Measurements from ENCODE around the gene SQSTM1.

SQSTM1 gene

DNA sequence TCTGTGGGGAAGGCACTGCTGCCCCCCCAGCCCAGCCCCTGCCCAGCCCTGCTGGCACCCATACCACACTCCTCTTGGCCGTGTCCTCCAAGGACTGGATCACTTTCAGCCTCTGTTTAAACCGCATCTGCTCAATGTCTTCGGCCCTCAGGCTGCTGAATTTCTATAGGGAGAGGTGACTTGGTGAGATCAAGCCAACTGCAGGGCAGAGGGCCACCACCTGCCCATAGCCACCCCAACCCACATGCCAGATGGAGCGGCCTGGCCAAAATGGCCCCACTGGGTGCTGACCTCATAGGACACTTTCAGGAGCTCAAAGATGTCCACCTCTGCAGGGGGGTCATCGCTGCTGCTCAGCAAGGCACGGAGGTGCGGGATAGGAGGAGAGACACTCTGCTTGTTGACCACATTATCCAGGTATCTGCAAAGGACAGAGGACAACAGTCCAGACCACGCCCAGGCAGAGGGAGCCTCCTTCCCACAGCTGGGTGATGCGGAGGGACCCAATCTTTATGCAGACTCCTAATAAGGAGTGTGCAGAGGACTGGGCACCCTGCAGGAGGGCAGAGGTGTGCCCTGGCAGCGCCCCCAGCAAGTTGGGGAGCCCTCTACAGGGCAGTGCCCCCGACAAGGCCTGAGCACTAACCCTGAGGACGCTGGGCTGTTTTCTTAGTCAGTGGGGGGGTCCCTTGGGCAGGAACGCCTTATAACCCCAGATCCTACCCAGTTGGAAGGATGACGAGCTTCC is 52.3 kb downstream of the SQSTM1 start:
- no peak overlapping the region for H3K4me3 ChIP-seq (ENCODE audit: low read length)
- TF ChIP-seq ZNF274 (IDR thresholded peaks at IDR 0.05; ENCODE audit: low read depth, low read length), result no peak

DNA sequence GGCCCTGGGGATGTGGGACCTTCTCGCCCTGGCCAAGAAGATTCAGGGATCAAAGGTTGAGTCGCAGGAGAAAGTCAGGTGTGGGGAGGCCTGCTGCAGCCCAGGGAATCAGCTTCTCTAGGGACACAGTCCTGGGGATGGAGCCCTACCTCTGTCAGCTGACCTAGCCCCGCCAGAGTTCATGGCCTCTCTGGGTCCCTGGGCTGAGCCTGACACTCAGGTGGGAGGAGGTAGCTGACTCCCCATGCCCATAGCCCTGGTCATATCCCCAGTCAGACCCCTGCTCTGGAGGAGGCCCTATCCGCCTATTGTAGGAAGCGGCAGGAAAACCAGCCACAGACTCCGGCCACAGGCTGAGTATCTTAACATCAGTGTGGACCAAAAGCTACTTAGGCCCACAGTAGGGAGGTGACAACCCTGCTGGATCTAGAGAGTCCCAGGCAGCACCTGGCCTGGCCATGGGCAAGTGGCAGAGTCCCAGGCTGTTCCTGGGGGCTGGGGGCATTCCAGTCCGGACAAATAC is 52.9 kb downstream of the SQSTM1 start:
- no peak overlapping the region for H3K4me3 ChIP-seq (ENCODE audit: low read length)
- TF ChIP-seq ZNF274 (IDR thresholded peaks at IDR 0.05; ENCODE audit: low read depth, low read length), result no peak

DNA sequence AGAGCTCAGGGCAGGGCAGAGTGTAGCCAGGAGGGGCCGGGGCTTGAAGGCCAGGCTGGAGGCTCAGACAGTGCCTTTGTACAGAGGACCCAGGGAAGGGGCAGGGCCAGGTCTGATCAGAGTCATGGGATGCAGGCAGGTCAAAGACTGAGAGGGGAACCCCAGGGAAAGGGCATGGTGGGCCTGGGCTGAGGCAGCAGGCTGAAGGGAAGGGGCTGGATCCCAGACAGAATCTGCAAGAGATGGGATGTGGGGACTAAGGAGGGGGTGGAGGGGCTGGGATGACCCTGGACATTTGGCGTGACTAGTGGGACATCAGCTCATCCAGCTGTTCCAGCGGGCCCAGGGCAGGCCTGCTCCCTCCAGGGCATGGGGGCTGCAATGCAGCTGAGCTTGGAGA is 53.4 kb downstream of the SQSTM1 start:
- TF ChIP-seq ZNF274 (IDR thresholded peaks at IDR 0.05; ENCODE audit: low read depth, low read length), result no peak
- H3K4me3 ChIP-seq (ENCODE audit: low read length), result no peak overlapping the region

DNA sequence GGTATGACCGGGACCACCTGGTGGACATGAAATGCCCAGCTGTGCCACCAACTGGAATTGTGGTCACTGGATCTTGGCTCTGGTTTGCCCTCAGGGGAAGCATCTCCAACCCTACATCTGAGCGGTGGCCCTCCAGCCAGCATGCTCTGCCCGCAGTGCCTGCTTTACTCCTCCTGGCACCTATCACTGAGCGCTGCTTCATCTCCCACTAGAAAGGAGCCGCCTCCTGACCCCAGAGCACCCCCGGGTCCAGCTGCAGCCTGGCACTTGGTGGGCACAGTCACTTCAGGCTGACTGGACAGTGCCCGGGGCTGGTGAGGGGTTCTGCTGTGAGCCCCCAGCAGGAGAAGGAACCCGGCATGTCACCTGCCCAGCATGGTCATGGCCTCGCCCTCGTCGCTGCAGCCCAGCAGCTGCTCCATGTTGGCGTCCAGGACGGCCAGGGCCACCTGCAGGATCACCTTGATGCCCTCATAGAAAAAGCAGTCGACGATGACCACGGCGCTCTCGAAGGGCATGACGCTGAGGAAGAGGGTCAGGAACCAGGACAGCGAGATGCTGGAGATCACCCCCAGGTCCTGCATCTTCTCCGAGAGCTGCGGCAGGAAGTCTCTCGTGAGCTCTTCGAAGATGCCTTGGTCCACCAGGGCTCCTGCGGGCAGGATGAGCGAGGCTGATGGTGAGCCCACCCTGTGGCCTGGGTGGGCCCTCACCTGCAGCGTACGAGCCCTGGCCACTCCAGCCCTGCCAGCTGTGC is 54.0 kb downstream of the SQSTM1 start:
- no peak for TF ChIP-seq ZNF274 (IDR thresholded peaks at IDR 0.05; ENCODE audit: low read depth, low read length)
- no peak overlapping the region for H3K4me3 ChIP-seq (ENCODE audit: low read length)

DNA sequence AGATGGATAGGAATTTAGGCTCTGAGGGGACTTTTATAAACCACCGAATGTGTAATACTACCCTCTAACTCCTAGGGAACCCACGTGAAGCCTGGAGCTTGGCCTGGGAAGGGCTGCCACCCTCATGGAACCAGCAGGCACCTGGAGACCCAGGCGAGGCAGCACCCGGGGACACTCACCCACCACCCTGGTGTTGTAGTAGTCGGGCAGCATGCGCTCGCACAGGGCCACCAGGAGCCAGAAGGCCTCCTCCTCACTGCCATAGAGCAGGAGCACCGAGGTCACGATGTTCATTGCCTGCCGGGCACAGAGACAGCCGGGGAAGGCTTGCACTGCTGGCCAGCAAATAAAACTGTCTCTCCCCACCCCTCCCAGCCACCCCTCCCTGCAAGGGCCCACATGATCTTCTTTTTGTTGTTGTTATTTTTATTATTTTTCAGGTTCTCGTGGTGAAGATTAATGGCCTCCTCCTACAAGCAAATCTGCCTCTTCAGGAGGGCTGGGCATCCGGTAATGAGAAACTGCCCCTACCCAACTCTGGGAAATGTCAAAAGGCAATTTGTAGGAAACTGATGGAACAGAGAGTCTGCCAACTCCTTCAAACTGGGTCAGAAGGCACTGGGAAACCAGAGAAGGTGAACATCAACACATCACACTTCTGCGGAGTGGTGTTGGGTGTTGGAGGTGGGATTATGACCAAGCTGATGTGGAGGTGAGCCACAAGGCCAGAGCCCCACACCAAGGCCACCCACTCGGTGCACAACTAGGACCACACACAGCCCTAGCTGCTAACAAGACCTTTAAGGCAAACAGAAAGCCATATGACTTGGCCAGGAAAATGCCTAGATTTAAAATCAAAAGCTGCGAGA is 55.3 kb downstream of the SQSTM1 start:
- no peak overlapping the region for H3K4me3 ChIP-seq (ENCODE audit: low read length)
- TF ChIP-seq ZNF274 (IDR thresholded peaks at IDR 0.05; ENCODE audit: low read depth, low read length), result no peak

DNA sequence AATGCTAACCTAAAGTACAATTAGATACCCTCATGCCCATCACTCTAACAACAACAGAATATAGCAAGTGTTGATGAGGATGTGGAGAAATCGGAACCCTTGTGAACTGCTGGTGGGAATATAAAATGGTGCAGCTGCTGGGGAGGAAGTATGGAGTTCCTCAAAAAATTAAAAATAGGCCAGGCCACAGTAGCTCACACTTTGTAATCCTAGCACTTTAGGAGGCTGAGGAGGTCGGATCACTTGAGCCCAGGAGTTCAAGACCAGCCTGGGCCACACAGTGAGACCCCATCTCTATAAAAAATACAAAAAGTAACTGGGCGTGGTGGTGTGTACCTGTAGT is 55.9 kb downstream of the SQSTM1 start:
- no peak overlapping the region for H3K4me3 ChIP-seq (ENCODE audit: low read length)
- TF ChIP-seq ZNF274 (IDR thresholded peaks at IDR 0.05; ENCODE audit: low read depth, low read length), result no peak

DNA sequence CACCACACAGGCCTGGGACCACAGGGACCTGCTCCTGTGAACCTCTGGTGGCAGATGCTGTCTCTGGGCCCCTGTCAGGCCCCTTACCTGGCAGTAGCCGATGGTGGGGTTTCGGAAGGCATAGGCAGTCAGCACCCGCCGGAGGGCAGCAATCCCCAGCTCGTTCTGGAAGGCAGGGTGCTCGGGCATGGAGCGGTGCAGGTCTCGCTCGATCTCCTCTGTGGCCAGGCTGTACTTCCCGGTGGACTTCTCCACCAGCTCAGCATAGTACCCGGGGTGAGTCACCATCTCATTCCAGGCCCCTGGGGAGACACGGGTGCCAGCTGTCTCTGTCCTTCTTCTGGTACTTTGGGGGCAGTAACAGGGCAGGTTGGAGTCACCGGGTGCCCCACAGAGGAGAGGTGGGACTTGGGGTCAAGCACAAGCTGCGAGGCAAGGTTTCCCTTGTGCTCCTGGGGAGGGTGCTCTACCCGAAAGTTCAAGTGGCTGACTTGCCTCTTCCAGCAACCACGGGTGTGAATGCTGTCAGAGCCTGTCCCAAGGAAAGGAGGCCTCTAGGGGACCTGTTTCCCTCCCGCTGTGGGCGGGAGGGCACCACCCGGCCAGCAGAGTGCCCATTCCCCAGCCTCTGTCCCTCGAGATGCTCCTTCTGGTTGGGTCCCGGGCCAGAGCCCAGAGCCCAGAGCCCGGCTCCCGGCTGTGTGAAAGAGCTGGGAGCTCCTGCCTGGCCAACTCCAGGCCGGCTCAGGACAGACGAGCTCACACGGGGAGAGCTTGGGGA is 57.7 kb downstream of the SQSTM1 start:
- no peak for TF ChIP-seq ZNF274 (IDR thresholded peaks at IDR 0.05; ENCODE audit: low read depth, low read length)
- H3K4me3 ChIP-seq (ENCODE audit: low read length), result no peak overlapping the region

DNA sequence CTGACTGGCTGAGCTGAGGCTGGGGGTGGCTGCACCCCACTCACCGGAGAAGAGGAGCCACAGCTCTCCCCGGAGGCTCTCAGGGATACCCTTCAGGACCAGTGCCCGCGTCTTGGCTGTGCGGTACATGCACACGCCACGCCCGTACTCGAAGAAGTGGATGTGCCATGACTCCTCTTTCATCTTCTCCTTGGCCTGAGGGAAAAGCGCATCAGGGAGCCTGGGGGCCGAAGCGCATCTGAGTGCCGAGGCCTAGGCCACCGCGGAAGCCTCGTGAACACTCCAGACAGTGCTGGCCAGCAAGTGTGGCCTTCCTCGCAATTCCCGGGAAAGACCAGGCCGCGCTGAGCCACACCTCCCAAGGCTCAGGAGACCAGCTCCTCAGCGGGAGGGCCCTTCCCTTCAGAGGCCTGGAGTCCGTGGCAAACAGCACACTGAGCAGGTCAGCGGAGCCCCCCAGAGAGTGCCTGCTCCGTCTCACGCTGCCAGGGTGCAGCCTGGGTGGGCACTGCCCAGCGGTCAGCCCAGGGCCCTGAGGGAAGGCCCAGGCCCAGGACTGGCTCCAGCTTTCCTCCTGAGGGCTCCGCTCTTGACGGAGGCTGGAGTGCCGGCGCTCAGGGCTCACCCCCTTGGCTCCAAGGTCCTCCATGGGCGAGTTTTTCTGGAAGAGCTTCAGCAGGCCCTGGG is 58.4 kb downstream of the SQSTM1 start:
- TF ChIP-seq ZNF274 (IDR thresholded peaks at IDR 0.05; ENCODE audit: low read depth, low read length), result no peak
- H3K4me3 ChIP-seq (ENCODE audit: low read length), result no peak overlapping the region

DNA sequence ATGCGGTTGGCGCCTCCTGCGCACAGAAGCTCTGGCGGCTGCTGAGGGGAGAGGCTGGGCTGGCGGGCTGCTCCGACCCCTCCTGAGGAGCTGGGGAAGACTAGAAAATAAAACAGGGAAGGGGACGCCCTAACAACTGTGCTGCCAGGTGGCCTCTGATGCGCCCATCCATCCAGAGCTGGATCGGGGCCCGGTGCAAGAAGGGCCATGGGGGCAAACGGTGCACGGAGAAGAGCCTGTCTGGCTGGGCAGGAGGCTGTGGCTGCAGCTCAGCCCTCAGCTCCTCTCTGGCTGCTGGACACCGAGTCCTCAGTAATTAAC is 58.9 kb downstream of the SQSTM1 start:
- no peak overlapping the region for H3K4me3 ChIP-seq (ENCODE audit: low read length)
- no peak for TF ChIP-seq ZNF274 (IDR thresholded peaks at IDR 0.05; ENCODE audit: low read depth, low read length)

DNA sequence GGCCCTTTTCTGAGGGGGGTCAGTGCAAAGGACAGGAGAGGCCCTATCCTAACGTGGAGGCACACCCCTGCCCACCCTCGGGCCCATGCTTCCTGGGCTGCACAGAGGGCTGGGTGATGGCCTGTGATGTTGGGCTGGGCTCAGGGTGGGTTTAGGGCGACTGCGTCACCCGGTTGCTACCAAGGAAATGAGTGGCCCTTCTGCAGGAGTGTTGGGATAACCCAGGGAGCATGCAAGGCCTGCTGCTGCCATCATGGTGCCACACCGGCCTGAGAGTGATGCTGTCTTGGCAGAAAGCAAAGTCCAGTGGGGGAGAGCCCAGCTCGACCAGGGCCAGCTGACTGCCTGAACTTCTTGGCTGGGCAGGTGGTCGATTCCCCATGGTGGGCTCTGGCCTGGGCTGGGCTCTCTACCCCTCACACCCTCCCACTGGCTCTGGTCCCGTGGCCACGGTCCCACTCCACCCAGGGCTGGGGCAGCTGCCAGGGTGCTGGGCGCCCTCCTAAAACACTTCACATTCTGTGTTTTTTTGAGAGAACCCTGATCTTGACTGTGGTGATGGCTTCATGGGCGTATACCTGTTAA is 59.5 kb downstream of the SQSTM1 start:
- TF ChIP-seq ZNF274 (IDR thresholded peaks at IDR 0.05; ENCODE audit: low read depth, low read length), result no peak
- H3K4me3 ChIP-seq (ENCODE audit: low read length), result no peak overlapping the region

DNA sequence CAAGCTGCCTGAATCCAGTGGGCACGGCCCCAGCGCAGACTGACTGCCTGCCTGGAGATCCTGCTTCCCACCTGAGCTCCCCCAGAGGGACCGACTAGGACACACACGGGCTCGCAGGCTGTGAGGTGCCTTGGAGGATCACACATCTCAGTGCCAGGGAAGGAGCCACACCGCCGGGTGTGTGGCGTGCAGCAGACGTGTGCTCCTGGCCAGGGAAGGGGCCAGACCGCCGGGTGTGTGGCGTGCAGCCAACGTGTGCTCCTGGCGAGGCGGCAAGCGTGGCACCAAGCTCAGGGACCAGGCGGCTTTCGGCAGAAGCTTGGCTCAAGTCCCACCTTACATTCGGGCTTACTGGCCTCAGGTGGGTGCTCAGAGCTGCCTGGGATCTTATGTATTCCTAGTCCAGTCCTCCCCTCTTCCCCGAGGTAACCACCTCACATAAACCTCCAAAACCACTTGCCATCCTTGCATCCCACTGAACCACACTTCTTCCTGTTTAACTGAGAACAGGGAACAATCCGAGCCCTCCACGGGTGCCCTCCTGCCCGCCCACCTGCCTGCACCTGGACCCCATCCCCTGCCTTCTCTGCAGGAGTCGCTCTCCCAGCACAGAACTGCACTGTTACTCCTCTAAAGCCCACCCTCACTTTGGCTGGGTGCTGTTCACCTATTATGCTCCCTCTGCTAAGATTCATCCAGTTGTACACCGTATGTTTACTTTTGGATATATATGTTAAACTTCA is 60.3 kb downstream of the SQSTM1 start:
- H3K4me3 ChIP-seq (ENCODE audit: low read length), result no peak overlapping the region
- TF ChIP-seq ZNF274 (IDR thresholded peaks at IDR 0.05; ENCODE audit: low read depth, low read length), result no peak

DNA sequence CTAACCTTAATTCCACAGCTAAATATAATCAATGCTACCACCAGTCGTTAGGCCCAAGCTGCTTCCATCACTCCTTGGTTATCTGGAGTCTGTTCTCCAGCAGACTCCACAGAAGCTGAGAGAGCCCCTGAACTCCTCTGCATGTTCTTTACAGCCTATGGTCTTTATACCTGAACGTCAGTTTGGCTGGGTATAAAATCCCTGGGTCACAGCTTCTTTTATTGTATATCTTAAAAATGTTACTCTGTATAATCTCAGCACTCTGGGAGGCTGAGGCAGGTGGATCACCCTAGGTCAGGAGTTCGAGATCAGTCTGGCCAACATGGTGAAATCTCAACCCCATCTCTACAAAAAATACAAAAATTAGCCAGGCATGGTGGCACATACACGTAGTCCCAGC is 61.6 kb downstream of the SQSTM1 start:
- no peak overlapping the region for H3K4me3 ChIP-seq (ENCODE audit: low read length)
- TF ChIP-seq ZNF274 (IDR thresholded peaks at IDR 0.05; ENCODE audit: low read depth, low read length), result no peak
